CD14-positive monocyte (primary cell): ENCODE measurements around the gene UBE2A. TPM values are rescaled to one million over a fixed set of nuclear protein-coding genes. Genes with fewer than 3 reads are reported as not detected.

Experiments
- DNase-seq, 3 donors: peaks; one replicate each; pipeline ENCODE4 v3.0.0-alpha.2; 2011 to 2022
- H2AFZ ChIP-seq: 2 replicates; pipeline ENCODE4 v1.6.0; 2012; ENCODE audit warnings: mild to moderate bottlenecking, low read depth, low read length, inconsistent platforms; ENCODE audit not compliant: insufficient read depth, poor library complexity, severe bottlenecking
- H3K27ac ChIP-seq, 2 donors: 1 replicate in 1 of 2; 2 replicates in 1 of 2; pipeline ENCODE4 v1.5.1; 2012 to 2013; ENCODE audit warnings: low read length in 2 of 2, control low read depth in 1 of 2, inconsistent platforms in 1 of 2, low read depth in 1 of 2, mild to moderate bottlenecking in 1 of 2
- H3K27me3 ChIP-seq, 2 donors: one replicate each; pipeline versions ENCODE4 v1.6.0 to v1.6.1; 2011 to 2013; ENCODE audit warnings: low read length in 2 of 2; ENCODE audit not compliant: control insufficient read depth in 2 of 2, insufficient read depth in 2 of 2
- H3K36me3 ChIP-seq, 2 donors: replicated peaks in 1 of 2; 1 replicate in 1 of 2; 2 replicates in 1 of 2; pipeline versions ENCODE4 v1.5.1 to v1.6.1; 2012 to 2013; ENCODE audit warnings: low read length in 2 of 2, control low read depth in 1 of 2, inconsistent platforms in 1 of 2, mild to moderate bottlenecking in 1 of 2; ENCODE audit not compliant: insufficient read depth in 2 of 2, control insufficient read depth in 1 of 2
- H3K4me1 ChIP-seq, 2 donors: 1 replicate in 1 of 2; 2 replicates in 1 of 2; pipeline versions ENCODE4 v1.5.1 to v1.6.1; 2012 to 2013; ENCODE audit warnings: low read length in 2 of 2, control low read depth in 1 of 2, inconsistent platforms in 1 of 2, mild to moderate bottlenecking in 1 of 2, moderate library complexity in 1 of 2; ENCODE audit not compliant: insufficient read depth in 2 of 2, control insufficient read depth in 1 of 2
- H3K4me2 ChIP-seq: replicated peaks from 2 replicates; pipeline ENCODE3; 2012; ENCODE audit warnings: low read length, moderate library complexity, mild to moderate bottlenecking; ENCODE audit not compliant: poor library complexity, severe bottlenecking; ENCODE audit errors: extremely low read depth
- H3K4me3 ChIP-seq, 3 experiments: fragments of 200-600 bp in 1 of 3; sonication (generic) in 1 of 3; replicated peaks in 1 of 3; 1 replicate in 2 of 3; 2 replicates in 1 of 3; pipeline ENCODE4 v1.5.1; 2011 to 2013; ENCODE audit warnings: low read length in 3 of 3, mild to moderate bottlenecking in 3 of 3, control low read depth in 2 of 3, low read depth in 2 of 3, inconsistent platforms in 1 of 3, moderate library complexity in 1 of 3
- H3K79me2 ChIP-seq: 2 replicates; pipeline ENCODE4 v1.6.0; 2012; ENCODE audit warnings: mild to moderate bottlenecking, control low read depth, inconsistent platforms, low read length, moderate library complexity; ENCODE audit not compliant: insufficient read depth
- H3K9ac ChIP-seq: 2 replicates; pipeline ENCODE4 v1.6.0; 2017; ENCODE audit warnings: low read length, mild to moderate bottlenecking; ENCODE audit not compliant: insufficient read depth, poor library complexity, severe bottlenecking
- H3K9me3 ChIP-seq, 2 donors: replicated peaks in 1 of 2; 1 replicate in 1 of 2; 2 replicates in 1 of 2; pipeline versions ENCODE4 v1.5.1 to v1.6.1; 2012 to 2013; ENCODE audit warnings: low read length in 2 of 2, control low read depth in 1 of 2; ENCODE audit not compliant: control insufficient read depth in 1 of 2, insufficient read depth in 1 of 2
- H4K20me1 ChIP-seq: 2 replicates; pipeline ENCODE4 v1.6.0; 2012; ENCODE audit warnings: mild to moderate bottlenecking, low read length, control low read depth, moderate library complexity; ENCODE audit not compliant: insufficient read depth
- H3K27ac Mint-ChIP-seq, 7 donors: one replicate each; pipeline ENCODE4 v1.8.0; 2020; ENCODE audit warnings: mild to moderate bottlenecking in 7 of 7, mixed read lengths in 7 of 7, moderate library complexity in 6 of 7, inconsistent platforms in 2 of 7
- H3K27me3 Mint-ChIP-seq, 3 donors: one replicate each; pipeline ENCODE4 v1.8.0; 2021 to 2022; ENCODE audit warnings: low read depth in 3 of 3, mild to moderate bottlenecking in 3 of 3, mixed read lengths in 3 of 3, moderate library complexity in 3 of 3, inconsistent platforms in 1 of 3
- H3K36me3 Mint-ChIP-seq, 2 donors: one replicate each; pipeline ENCODE4 v1.8.0; 2020; ENCODE audit warnings: mixed read lengths in 2 of 2, inconsistent platforms in 1 of 2, mild to moderate bottlenecking in 1 of 2
- H3K4me1 Mint-ChIP-seq: one replicate; pipeline ENCODE4 v1.8.0; 2020; ENCODE audit warnings: mild to moderate bottlenecking, mixed read lengths
- H3K4me3 Mint-ChIP-seq, 2 donors: one replicate each; pipeline ENCODE4 v1.8.0; 2020; ENCODE audit warnings: mild to moderate bottlenecking in 2 of 2, mixed read lengths in 2 of 2, moderate library complexity in 1 of 2
- H3K9me3 Mint-ChIP-seq, 7 donors: one replicate each; pipeline ENCODE4 v1.8.0; 2020 to 2022; ENCODE audit warnings: mixed read lengths in 7 of 7, mild to moderate bottlenecking in 6 of 7, moderate library complexity in 6 of 7, inconsistent platforms in 2 of 7
- CTCF ChIP-seq: fragments of 200-600 bp; IDR thresholded peaks from one replicate; pipeline ENCODE4 v1.8.0; 2022; ENCODE audit warnings: antibody characterized with exemption, mild to moderate bottlenecking
- WGBS: methylation state at CpG from one replicate; pipeline ENCODE4 v1.1.5; 2013; ENCODE audit warnings: missing lambda C conversion rate; ENCODE audit not compliant: insufficient coverage; 5-methylcytosine and 5-hydroxymethylcytosine counted together
- intact Hi-C, 2 donors: fragments of 100-400 bp; cut with micrococcal nuclease; formaldehyde crosslinking; loops; one replicate each; pipeline versions ENCODE4 v1.15.0 to v1.15.1; 2023
- polyA plus RNA-seq, 3 donors: library from polyadenylated mRNA; depleted of rRNA in 1 of 3; unstranded in 2 of 3; stranded (reverse) in 1 of 3; fragments of 300-500 nt in 2 of 3; fragments of >200 nt in 1 of 3; fragmentation: Illumina TruSeq in 2 of 3; gene quantifications; 1 replicate in 2 of 3; 2 replicates in 1 of 3; pipeline ENCODE4 v1.2.3, GENCODE V29; 2012 to 2021

Gene UBE2A
- polyA plus RNA-seq, 3 donors, result 68.7 to 91.4 (median 74.1) TPM

GRCh38 chrX:119618439-119618838 lies 44.1 kb downstream of the UBE2A start:
- Mint-ChIP-seq H3K4me3 (peak overlapping the region; percentile 20 to 83), H3K4me1 (peaks cover 47% of the 10 kb centered on the region), H3K9me3 (no peaks in the 10 kb centered on the region), H3K36me3 (peaks cover 0 to 5% of the 10 kb centered on the region in 2 donors), H3K27me3 (peaks cover 0 to 7% (median 0%) of the 10 kb centered on the region in 3 donors), H3K27ac (peak overlapping the region; percentile 81 to 93 (median 88))
- Histone ChIP-seq H3K27ac (peak overlapping the region; percentile 38 to 73), H3K79me2 (no peaks in the 10 kb centered on the region), H3K36me3 (no peaks in the 10 kb centered on the region), H4K20me1 (no peaks in the 10 kb centered on the region), H3K4me2 (peak overlapping the region; percentile 73), H3K9ac (no peak overlapping the region), H2AFZ (no peak overlapping the region), H3K27me3 (no peaks in the 10 kb centered on the region), H3K4me1 (peaks cover 39 to 43% of the 10 kb centered on the region in 2 donors), H3K9me3 (no peaks in the 10 kb centered on the region), H3K4me3 (peak overlapping the region; percentile 4 to 66 (median 21))
- intact Hi-C loops, result loop anchor here in 1 of 2 donors (5.0 kb wide), 1 partner anchor 74 kb away; the partner anchor contains the start of gene SEPTIN6
- WGBS, result 0% methylated on average over 1 of the region's 5 CpGs
- TF ChIP-seq CTCF, result no peak
- peak; percentile 66 to 77 (median 67) for DNase-seq

DNA sequence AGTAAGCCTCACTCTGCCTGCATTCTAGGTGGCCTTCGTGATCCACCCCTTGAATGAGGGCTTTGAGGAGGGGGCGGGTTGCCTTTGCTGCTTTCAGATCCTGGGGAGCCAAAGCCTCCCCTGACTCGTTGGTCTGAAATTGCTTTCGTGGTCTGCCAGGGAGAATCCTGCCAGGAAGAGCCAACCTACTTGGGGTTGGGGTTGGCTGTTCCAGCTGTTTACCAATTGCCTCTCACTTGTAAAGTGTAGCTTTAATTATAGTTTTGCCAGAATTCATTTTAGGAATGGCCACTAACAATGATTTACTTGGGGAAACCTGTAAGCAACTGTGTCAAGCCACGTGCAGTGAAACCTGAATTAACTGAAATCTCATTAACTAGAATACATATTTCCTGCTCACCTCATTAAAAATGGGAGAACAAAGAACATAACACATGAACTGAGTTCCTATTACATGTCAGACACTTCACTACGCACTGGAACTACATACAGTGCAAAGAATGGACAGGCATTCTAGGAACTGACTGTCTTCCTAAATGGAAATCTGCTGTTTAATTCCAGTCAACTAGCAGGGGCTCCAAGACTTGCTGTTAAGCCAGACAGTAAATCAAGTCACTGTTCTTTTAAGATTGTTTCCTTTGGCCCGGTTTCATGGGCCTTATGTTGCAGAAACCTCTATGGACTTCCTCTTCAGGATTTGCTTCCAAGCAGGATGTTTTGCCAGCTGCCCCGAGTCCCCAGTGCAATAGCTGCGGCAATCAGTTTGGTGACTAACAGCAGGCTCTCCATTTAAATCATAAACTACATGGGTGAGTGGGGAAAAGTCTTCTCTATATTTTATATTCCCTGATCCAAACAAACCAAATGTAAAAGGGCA lies 48.2 kb downstream of the UBE2A start:
- Histone ChIP-seq H2AFZ (no peak overlapping the region), H3K4me2 (no peak overlapping the region), H3K27me3 (no peaks in the 10 kb centered on the region), H3K27ac (no peak overlapping the region), H3K9me3 (no peaks in the 10 kb centered on the region), H3K36me3 (peaks cover 0 to 9% of the 10 kb centered on the region in 2 donors), H3K4me3 (no peak overlapping the region), H3K79me2 (no peaks in the 10 kb centered on the region), H3K4me1 (peaks cover 41 to 52% of the 10 kb centered on the region in 2 donors), H4K20me1 (no peaks in the 10 kb centered on the region), H3K9ac (no peak overlapping the region)
- TF ChIP-seq CTCF, result no peak
- H3K4me3 Mint-ChIP-seq, result no peak overlapping the region
- no peaks in the 10 kb centered on the region for H3K9me3 Mint-ChIP-seq
- no peak for DNase-seq
- peaks cover 0 to 11% (median 0%) of the 10 kb centered on the region in 3 donors for H3K27me3 Mint-ChIP-seq
- H3K27ac Mint-ChIP-seq, result peak overlapping the region in 3 of 7 donors; percentile 21 to 56 (median 23)
- peaks cover 46% of the 10 kb centered on the region for H3K4me1 Mint-ChIP-seq
- 73% methylated on average over 2 of the region's 9 CpGs for WGBS
- intact Hi-C loops, result no loop called here
- peaks cover 9 to 19% of the 10 kb centered on the region in 2 donors for H3K36me3 Mint-ChIP-seq
